ENCODE results near the gene LOX. TPM values are rescaled to one million over a fixed set of nuclear protein-coding genes. Genes with fewer than 3 reads are reported as not detected.

Gene LOX
- total and polyA plus RNA-seq, 9 of the 15 experiments (the other 6 are each of a cell fraction or from before 2014, with no cell fraction given) = 0.06 to 0.09 TPM; not detected in 7

DNA sequence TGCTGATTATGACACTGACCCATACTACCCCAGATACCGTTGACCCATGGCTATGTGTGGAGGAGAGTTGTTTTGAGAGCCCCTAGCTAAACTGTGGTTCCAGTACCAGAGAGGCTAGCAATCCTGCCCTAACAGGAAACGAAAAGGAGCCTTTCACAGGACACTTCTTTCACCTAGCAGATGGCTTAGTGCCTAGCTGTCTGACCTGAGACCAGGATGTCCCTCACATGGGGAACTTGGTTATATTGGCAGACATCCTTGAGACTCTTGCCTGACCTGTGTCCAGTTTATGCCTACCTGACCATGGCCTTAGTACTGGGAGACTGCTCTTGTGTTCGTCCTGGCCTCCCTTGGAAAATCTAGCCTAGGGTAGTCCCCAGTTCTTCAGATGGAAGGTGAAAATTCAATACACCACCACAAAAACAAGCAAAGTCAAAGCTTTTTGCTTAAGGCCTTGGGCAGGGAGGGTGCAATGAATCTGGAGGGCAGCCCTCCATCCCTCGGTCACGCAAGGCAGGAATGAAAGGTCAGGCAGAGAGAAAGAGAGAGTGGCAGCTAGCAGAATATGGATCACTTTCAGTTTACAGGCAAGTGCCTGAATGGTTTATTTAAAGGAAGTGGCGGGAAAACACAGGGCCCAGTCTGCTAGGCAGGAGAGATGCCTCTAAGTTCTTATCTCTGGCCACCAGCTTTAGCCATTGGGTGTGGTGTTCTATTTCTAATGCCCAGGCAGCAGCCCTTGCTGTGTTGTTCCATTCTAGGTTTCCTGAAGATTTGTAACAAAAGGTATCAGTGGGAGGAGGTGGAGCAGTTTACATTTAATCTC lies 34.9 kb upstream of the LOX start (continued):
- TF ChIP-seq ZNF592 (IDR thresholded peaks at IDR 0.05) (peak; percentile 89), PTTG1 (tag; IDR thresholded peaks at IDR 0.05; ENCODE audit: low read depth) (0 out of 2 replicates have a peak, but pooled peaks have one; percentile 11), TBP (optimal IDR thresholded peaks at IDR 0.05; ENCODE audit: low read depth, low read length) (peak; percentile 58), ZNF354B (CRISPR knock-in tag; IDR thresholded peaks at IDR 0.05) (no peak), SLC30A9 (CRISPR knock-in tag; IDR thresholded peaks at IDR 0.05) (no peak)
- TF ChIP-seq, protein P1, sequence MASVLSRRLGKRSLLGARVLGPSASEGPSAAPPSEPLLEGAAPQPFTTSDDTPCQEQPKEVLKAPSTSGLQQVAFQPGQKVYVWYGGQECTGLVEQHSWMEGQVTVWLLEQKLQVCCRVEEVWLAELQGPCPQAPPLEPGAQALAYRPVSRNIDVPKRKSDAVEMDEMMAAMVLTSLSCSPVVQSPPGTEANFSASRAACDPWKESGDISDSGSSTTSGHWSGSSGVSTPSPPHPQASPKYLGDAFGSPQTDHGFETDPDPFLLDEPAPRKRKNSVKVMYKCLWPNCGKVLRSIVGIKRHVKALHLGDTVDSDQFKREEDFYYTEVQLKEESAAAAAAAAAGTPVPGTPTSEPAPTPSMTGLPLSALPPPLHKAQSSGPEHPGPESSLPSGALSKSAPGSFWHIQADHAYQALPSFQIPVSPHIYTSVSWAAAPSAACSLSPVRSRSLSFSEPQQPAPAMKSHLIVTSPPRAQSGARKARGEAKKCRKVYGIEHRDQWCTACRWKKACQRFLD (CRISPR knock-in tag; IDR thresholded peaks at IDR 0.05) = peak; percentile 21
- TF ChIP-seq, protein P2, sequence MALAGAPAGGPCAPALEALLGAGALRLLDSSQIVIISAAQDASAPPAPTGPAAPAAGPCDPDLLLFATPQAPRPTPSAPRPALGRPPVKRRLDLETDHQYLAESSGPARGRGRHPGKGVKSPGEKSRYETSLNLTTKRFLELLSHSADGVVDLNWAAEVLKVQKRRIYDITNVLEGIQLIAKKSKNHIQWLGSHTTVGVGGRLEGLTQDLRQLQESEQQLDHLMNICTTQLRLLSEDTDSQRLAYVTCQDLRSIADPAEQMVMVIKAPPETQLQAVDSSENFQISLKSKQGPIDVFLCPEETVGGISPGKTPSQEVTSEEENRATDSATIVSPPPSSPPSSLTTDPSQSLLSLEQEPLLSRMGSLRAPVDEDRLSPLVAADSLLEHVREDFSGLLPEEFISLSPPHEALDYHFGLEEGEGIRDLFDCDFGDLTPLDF (CRISPR knock-in tag; IDR thresholded peaks at IDR 0.05) = peak; percentile 91

Measured in K562 (cell line).